Duodenal mucosa (tissue), 2 donors: Measurements from ENCODE around the gene GALNT18.

Experiments used
- H3K27ac ChIP-seq: one replicate; pipeline ENCODE4 v1.7.0; 2013; ENCODE audit warnings: low read depth, low read length
- H3K27me3 ChIP-seq, 2 donors: one replicate each; pipeline ENCODE4 v1.7.0; 2013; ENCODE audit warnings: low read length in 2 of 2, control low read depth in 1 of 2; ENCODE audit not compliant: insufficient read depth in 2 of 2, control insufficient read depth in 1 of 2
- H3K36me3 ChIP-seq, 2 donors: one replicate each; pipeline ENCODE4 v1.7.0; 2013; ENCODE audit warnings: low read length in 2 of 2, control low read depth in 1 of 2; ENCODE audit not compliant: insufficient read depth in 2 of 2, control insufficient read depth in 1 of 2
- H3K4me1 ChIP-seq, 2 donors: one replicate each; pipeline ENCODE4 v1.7.0; 2013; ENCODE audit warnings: low read length in 2 of 2, control low read depth in 1 of 2; ENCODE audit not compliant: insufficient read depth in 2 of 2, control insufficient read depth in 1 of 2
- H3K4me3 ChIP-seq, 2 donors: one replicate each; pipeline ENCODE4 v1.7.0; 2013; ENCODE audit warnings: low read length in 2 of 2, low read depth in 1 of 2
- H3K9ac ChIP-seq, 2 donors: one replicate each; pipeline ENCODE4 v1.7.0; 2013; ENCODE audit warnings: low read length in 2 of 2, low read depth in 1 of 2
- H3K9me3 ChIP-seq, 2 donors: one replicate each; pipeline ENCODE4 v1.7.0; 2013; ENCODE audit warnings: low read length in 2 of 2, control low read depth in 1 of 2; ENCODE audit not compliant: control insufficient read depth in 1 of 2

Gene GALNT18

GRCh38 chr11:11592146-11592684 is 29.6 kb downstream of the GALNT18 start:
- no peak overlapping the region for H3K9ac ChIP-seq
- no peaks in the 10 kb centered on the region for H3K9me3 ChIP-seq
- H3K36me3 ChIP-seq, result no peaks in the 10 kb centered on the region
- no peaks in the 10 kb centered on the region for H3K4me1 ChIP-seq
- H3K27ac ChIP-seq, result no peak overlapping the region
- no peaks in the 10 kb centered on the region for H3K27me3 ChIP-seq
- H3K4me3 ChIP-seq, result no peak overlapping the region

GRCh38 chr11:11589437-11589836 is 32.4 kb downstream of the GALNT18 start:
- no peak overlapping the region for H3K4me3 ChIP-seq
- no peaks in the 10 kb centered on the region for H3K9me3 ChIP-seq
- H3K4me1 ChIP-seq, result no peaks in the 10 kb centered on the region
- no peaks in the 10 kb centered on the region for H3K36me3 ChIP-seq
- no peaks in the 10 kb centered on the region for H3K27me3 ChIP-seq
- no peak overlapping the region for H3K27ac ChIP-seq
- H3K9ac ChIP-seq, result no peak overlapping the region

- H3K27ac ChIP-seq, result no peak overlapping the region
Observed at GRCh38 chr11:11588891-11589290, 32.9 kb downstream of the GALNT18 start.

GRCh38 chr11:11588243-11588642 is 33.6 kb downstream of the GALNT18 start:
- Histone ChIP-seq H3K27me3 (no peaks in the 10 kb centered on the region), H3K4me1 (no peaks in the 10 kb centered on the region), H3K9ac (no peak overlapping the region), H3K9me3 (no peaks in the 10 kb centered on the region), H3K36me3 (no peaks in the 10 kb centered on the region), H3K27ac (no peak overlapping the region), H3K4me3 (no peak overlapping the region)

More at GRCh38 chr11:11588891-11589290, 32.9 kb downstream of the GALNT18 start:
- Histone ChIP-seq H3K4me3 (no peak overlapping the region), H3K36me3 (no peaks in the 10 kb centered on the region), H3K4me1 (no peaks in the 10 kb centered on the region), H3K27me3 (no peaks in the 10 kb centered on the region), H3K9ac (no peak overlapping the region), H3K9me3 (no peaks in the 10 kb centered on the region)

GRCh38 chr11:11587122-11587521 is 34.7 kb downstream of the GALNT18 start:
- no peaks in the 10 kb centered on the region for H3K36me3 ChIP-seq
- no peak overlapping the region for H3K27ac ChIP-seq
- H3K4me1 ChIP-seq, result no peaks in the 10 kb centered on the region
- H3K4me3 ChIP-seq, result no peak overlapping the region
- no peak overlapping the region for H3K9ac ChIP-seq
- peaks cover 0 to 5% of the 10 kb centered on the region in 2 donors for H3K27me3 ChIP-seq
- H3K9me3 ChIP-seq, result no peaks in the 10 kb centered on the region

- Histone ChIP-seq H3K9me3 (no peaks in the 10 kb centered on the region), H3K27me3 (peaks cover 0 to 5% of the 10 kb centered on the region in 2 donors), H3K9ac (no peak overlapping the region), H3K4me3 (no peak overlapping the region), H3K4me1 (no peaks in the 10 kb centered on the region), H3K36me3 (no peaks in the 10 kb centered on the region), H3K27ac (no peak overlapping the region)
Observed at GRCh38 chr11:11586465-11586864, 35.3 kb downstream of the GALNT18 start.

- Histone ChIP-seq H3K36me3 (no peaks in the 10 kb centered on the region), H3K9me3 (no peaks in the 10 kb centered on the region), H3K4me1 (no peaks in the 10 kb centered on the region), H3K27ac (no peak overlapping the region), H3K4me3 (no peak overlapping the region), H3K27me3 (peaks cover 0 to 5% of the 10 kb centered on the region in 2 donors), H3K9ac (no peak overlapping the region)
Observed at GRCh38 chr11:11584937-11585336, 36.9 kb downstream of the GALNT18 start.

- no peak overlapping the region for H3K27ac ChIP-seq
- H3K9ac ChIP-seq, result no peak overlapping the region
- peaks cover 0 to 5% of the 10 kb centered on the region in 2 donors for H3K27me3 ChIP-seq
- H3K4me1 ChIP-seq, result no peaks in the 10 kb centered on the region
- no peak overlapping the region for H3K4me3 ChIP-seq
- no peaks in the 10 kb centered on the region for H3K9me3 ChIP-seq
- H3K36me3 ChIP-seq, result no peaks in the 10 kb centered on the region
Observed at GRCh38 chr11:11584530-11584810, 37.3 kb downstream of the GALNT18 start.

GRCh38 chr11:11583801-11584529 is 37.8 kb downstream of the GALNT18 start:
- H3K9ac ChIP-seq, result no peak overlapping the region
- no peaks in the 10 kb centered on the region for H3K36me3 ChIP-seq
- no peaks in the 10 kb centered on the region for H3K9me3 ChIP-seq
- H3K4me3 ChIP-seq, result no peak overlapping the region
- H3K27ac ChIP-seq, result no peak overlapping the region
- peaks cover 0 to 5% of the 10 kb centered on the region in 2 donors for H3K27me3 ChIP-seq
- H3K4me1 ChIP-seq, result no peaks in the 10 kb centered on the region

- H3K9me3 ChIP-seq, result no peaks in the 10 kb centered on the region
- H3K4me3 ChIP-seq, result no peak overlapping the region
- H3K9ac ChIP-seq, result no peak overlapping the region
- no peaks in the 10 kb centered on the region for H3K36me3 ChIP-seq
- H3K27ac ChIP-seq, result no peak overlapping the region
- H3K27me3 ChIP-seq, result peaks cover 0 to 5% of the 10 kb centered on the region in 2 donors
- no peaks in the 10 kb centered on the region for H3K4me1 ChIP-seq
Observed at GRCh38 chr11:11582011-11582701, 39.6 kb downstream of the GALNT18 start.
